ENCODE results near the gene OR2W1. TPM values are rescaled to one million over a fixed set of nuclear protein-coding genes. Genes with fewer than 3 reads are reported as not detected.

OR2W1 gene
- total RNA-seq, 4 donors from 2014 or later: not detected

GRCh38 chr6:28996844-28997510 lies 48.0 kb downstream of the OR2W1 start:
- ATAC-seq (ENCODE audit: low FRiP score) (no peak), DNase-seq (ENCODE audit: low spot score) (no peak)
- TF ChIP-seq, protein P1, sequence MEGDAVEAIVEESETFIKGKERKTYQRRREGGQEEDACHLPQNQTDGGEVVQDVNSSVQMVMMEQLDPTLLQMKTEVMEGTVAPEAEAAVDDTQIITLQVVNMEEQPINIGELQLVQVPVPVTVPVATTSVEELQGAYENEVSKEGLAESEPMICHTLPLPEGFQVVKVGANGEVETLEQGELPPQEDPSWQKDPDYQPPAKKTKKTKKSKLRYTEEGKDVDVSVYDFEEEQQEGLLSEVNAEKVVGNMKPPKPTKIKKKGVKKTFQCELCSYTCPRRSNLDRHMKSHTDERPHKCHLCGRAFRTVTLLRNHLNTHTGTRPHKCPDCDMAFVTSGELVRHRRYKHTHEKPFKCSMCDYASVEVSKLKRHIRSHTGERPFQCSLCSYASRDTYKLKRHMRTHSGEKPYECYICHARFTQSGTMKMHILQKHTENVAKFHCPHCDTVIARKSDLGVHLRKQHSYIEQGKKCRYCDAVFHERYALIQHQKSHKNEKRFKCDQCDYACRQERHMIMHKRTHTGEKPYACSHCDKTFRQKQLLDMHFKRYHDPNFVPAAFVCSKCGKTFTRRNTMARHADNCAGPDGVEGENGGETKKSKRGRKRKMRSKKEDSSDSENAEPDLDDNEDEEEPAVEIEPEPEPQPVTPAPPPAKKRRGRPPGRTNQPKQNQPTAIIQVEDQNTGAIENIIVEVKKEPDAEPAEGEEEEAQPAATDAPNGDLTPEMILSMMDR (IDR thresholded peaks at IDR 0.05): no peak

GRCh38 chr6:28995093-28995650 lies 49.8 kb downstream of the OR2W1 start:
- TF ChIP-seq, protein P1 (IDR thresholded peaks at IDR 0.05): no peak
- no peak for ATAC-seq (ENCODE audit: low FRiP score)

More at GRCh38 chr6:28995093-28995650, 49.8 kb downstream of the OR2W1 start:
- no peak for DNase-seq (ENCODE audit: low spot score)

Other genes starting within 250 kb of the OR2W1 start
- 10 to 100 TPM; 37.0 to 75.2 (median 58.4) TPM for gene TRIM27, start 121.2 kb downstream of the OR2W1 start, total RNA-seq
- 1 to 10 TPM in 1 of 4 donors, under 1 TPM in 3; 0.36 to 1.9 (median 0.59) TPM for gene ZNF311, start 39.9 kb downstream of the OR2W1 start, total RNA-seq
- gene OR2B3, start 42.1 kb upstream of the OR2W1 start, total RNA-seq: not detected
- gene OR2J1, start 54.3 kb upstream of the OR2W1 start, total RNA-seq: not detected
- not detected for gene OR2J3, start 62.9 kb upstream of the OR2W1 start, total RNA-seq
- not detected for gene OR2J2, start 125.7 kb upstream of the OR2W1 start, total RNA-seq

Data from omental fat pad (tissue), 4 donors.